GM21515 (cell line): ENCODE results near the gene ABCC3.

Experiments used
- ATAC-seq: cut with Tn5 transposase; IDR thresholded peaks from one replicate; pipeline ENCODE4 v1.9.1; 2021; ENCODE audit not compliant: unreplicated experiment

The ABCC3 gene

DNA sequence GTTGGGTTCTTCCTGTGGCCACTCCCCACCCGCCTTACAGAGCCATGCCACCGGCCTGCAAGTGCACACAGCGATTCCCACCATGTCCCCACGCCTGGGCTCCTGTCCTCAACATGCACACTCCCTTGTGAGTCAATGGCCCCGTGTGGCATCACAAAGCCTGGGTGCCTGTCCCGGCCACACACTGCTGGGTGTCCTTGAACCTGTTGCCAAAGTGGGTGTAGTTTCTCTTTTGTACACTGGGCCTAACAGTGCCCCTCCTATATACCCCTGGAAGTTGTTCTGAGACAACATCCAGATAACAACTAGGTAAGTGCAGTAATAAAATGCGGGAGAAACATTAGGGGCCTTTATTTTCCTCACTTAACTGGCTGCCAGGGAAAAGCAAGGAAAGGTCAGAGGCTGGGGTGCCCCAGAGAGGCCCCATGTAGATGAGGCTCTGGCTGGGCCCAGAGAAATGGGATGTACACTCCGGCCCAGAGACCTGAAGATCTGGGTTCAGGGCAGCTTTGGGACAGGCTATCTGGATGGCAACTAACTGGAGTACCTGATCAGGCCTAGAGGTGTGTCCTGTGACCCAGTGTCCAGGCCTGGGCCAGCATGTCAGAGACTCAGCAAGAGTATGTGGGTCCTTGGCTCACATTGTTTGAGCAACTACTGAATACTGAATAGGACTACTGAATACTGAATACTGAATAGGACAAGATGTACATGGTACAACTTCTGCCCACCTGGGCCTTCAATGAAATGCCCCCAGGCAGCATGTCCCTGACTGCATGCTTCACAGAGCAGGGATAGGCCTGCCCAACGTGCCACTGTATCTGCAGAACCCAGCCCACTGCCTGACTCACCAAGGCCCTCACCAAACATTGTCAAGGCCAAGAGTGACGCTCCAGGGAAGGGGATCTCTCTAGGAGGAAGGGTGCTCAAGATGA lies 8.3 kb downstream of the ABCC3 start:
- ATAC-seq, result no peak

DNA sequence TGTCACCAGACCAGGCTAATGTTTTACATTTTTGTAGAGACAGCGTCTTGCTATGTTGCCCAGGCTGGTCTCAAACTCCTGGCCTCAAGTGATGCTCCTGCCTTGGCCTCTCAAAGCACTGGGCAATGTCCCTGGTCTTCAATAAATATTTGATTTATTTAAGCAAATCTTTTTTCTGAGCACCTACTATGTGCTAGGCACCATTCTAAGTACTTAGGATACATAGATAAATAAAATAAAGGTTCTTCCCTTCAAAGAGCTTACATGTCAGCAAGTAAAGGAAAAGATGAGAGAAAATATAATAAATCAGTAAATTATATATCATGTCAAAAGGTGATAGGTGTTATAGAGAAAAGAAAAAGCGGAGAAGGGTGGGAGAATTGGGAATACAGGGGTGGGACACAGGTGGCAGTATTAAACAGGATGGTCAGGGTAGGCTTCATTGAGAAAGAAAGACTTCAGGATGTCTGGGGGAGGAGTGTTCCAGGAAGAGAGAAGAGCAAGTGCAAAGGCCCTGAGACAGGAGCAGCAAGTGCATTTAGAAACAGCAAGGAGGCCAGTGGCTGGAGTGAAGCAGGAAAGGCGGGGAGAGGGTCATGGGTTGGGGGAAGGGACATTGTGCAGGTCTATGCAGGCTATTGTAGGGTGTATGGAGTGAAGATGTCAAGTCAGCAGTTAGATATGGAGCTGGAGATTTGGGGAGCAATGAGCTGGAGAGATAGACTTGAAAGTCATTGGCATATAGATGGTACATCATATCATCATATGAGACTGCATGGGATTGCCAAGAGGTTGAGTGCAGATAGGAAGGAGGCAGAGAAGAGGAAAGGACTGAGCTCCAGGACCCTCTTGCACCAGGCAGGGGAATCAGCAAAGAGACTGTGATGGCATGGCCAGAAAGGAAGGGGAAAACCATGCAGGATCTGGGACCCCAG lies 11.3 kb downstream of the ABCC3 start:
- ATAC-seq, result no peak

DNA sequence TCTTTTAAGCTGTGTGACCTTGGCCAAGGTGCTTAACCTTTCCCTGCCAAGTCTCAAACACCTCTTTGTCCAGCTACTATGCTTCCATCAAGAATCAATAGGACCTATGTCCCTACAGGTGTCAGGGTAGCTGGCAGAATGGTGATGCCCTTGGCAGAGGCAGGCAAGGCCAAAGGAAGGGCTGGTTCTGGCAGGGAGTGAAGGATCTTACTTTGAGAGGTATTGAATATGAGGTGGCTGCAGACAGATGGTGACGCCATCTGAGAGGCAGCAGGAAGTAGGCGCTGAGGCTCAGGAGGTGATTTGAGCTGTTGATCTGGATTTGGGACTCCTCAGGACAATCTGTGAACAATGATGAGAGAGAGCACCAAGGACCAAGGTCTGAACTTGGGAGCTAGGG lies 12.5 kb downstream of the ABCC3 start:
- ATAC-seq, result no peak

DNA sequence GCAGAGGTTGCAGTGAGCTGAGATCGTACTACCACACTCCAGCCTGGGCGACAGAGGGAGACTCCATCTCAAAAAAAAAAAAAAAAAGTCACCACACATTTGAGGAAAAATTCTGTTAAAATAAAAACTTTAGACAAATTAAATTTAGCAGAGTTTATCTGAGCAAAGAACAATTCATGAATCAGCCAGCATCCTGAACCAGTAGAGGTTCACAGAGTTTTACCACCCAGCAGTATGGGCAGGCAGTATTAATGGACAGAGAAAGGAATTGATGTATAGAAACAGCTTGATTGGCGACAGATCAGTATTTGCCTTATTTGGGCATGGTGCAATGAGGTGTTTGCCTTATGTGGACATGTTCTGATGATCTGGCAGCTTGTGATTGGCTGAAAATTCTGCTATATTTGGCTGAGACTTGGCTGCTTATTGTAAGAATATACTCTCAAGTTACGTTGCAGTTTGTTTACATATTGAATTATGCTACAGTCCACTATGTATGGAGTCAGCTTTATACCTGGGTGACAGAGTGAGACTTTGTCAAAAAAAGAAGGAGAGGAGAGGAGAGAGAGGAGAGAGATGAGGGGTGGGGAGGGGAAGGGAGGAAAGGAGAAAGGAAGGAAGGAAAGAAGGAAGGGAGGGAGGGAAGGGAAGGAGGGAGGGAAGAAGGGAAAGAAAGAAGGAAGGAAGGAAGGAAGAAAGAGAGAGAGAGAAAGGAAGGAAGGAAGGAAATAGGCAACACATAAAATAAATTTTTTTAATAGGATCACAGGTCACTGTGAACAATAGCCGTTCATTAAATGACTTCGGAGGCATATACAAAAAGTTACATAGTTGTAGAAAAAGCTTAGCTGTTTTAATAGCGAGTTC lies 14.6 kb downstream of the ABCC3 start:
- ATAC-seq, result no peak

DNA sequence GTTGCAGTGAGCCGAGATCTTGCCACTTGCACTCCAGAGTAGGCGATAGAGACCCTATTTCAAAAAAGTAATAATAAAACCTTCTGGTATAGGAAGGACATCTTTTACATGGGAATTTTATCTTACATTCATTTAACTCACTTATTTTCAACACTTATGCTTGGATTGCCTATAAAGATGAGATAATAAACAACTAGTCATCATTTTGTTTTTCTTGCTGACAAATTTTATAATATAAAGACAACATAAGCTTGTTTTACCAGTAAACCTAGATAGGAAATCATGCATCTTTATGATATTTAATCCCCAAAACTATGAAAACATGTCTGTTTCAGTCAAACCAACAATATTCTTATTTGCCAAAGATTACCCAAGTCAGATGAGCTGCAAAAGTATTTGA lies 17.0 kb downstream of the ABCC3 start:
- ATAC-seq, result no peak

DNA sequence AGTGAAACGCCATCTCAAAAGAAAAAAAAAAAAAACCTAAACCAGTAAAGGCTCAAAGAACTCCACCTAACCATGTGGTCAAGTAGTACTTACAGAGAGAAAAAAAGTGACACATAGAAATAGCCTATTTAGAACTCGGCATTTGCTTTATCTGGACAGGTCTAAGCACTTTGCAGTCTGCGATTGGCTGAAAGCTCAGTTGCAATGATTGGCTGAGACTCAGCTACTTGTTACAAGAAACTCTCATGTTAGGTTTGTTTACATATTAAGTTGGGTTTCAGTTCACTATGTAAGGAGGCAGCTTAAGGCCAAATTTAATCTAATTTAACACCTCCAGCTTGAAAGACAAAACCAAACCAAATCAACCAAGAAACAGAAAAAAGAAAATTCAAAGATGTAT lies 19.1 kb downstream of the ABCC3 start:
- ATAC-seq, result no peak

DNA sequence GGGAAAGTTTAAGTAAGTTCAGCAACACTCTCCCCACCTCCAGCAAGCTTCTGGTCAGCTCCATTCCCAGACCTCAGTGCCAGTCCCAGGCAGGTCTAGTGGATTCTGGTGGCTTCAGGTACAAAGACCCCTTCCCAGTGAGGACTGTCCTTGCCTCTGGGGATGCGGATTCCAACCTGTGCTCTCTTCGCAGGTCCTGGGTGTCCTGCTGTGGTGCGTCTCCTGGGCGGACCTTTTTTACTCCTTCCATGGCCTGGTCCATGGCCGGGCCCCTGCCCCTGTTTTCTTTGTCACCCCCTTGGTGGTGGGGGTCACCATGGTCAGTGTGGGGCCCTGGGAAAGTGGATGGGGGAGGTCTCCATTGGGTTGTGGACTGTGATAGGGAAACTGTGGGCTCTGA lies 21.8 kb downstream of the ABCC3 start:
- ATAC-seq, result no peak

DNA sequence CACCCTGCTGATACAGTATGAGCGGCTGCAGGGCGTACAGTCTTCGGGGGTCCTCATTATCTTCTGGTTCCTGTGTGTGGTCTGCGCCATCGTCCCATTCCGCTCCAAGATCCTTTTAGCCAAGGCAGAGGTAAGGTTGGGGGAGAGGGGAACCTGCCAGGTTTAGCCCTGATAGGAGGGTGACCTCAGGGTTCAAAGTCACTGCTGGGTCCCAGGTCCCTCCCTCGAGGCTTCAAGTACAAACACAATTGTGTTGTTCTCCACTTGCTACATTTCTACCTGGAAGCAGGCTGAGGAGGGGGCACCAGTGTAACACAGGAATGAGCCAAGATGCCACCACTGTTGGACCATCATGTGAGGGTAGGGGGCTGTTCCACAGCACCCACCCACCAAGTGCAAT lies 22.4 kb downstream of the ABCC3 start:
- ATAC-seq, result no peak

DNA sequence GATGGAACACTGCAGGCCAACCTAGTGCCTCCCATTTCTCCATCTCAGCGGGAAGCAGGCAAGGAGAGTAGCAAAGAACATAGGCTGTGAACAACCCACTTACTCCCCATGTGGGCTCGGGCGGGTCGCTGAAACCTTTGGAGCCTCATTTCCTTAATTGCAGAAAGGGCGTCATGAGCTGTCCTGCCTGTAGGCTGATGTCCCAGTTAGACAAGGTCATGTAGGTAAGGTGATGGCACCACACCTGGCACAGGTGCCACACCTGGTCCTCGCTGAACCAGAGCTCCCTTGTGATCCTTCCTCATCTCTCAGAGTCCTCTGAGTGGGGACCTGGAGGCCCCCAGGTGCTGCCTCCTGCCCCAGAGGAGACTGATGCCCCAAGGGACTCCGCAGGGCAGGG lies 22.9 kb downstream of the ABCC3 start:
- no peak for ATAC-seq

DNA sequence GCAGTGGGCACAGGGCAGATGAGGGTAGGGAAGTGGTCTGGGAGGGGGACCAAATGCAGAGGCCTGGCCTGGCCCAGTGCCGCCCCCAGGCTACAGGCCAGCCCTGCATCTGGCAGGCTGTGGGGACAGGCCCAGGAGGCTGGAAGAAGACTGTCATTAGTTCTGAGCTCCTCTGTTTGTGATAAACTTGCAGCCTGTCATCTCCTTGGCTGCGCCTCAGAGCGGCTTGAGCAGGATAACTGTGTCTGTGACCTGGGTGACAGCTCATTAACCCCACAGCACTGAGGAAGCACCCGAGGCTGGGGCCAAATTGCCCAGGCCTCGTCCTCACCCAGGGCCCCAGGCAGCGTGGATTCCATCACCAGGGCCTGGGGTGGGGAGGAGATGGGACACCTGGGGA lies 23.9 kb downstream of the ABCC3 start:
- no peak for ATAC-seq

DNA sequence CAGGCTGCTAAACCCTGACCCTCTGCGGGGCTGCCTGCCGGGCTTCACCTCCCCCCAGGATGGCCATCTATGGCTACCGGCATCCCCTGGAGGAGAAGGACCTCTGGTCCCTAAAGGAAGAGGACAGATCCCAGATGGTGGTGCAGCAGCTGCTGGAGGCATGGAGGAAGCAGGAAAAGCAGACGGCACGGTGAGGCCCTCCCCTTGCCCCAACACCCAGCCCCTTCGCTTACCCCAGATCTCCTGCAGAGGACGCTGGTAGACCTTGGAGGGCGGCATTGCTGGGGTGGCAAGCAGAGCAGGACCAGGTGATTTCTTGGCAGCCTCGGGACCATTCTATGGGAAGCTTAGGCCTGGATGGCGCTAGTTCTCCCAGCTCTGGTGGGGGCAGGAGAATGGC lies 24.5 kb downstream of the ABCC3 start:
- no peak for ATAC-seq

DNA sequence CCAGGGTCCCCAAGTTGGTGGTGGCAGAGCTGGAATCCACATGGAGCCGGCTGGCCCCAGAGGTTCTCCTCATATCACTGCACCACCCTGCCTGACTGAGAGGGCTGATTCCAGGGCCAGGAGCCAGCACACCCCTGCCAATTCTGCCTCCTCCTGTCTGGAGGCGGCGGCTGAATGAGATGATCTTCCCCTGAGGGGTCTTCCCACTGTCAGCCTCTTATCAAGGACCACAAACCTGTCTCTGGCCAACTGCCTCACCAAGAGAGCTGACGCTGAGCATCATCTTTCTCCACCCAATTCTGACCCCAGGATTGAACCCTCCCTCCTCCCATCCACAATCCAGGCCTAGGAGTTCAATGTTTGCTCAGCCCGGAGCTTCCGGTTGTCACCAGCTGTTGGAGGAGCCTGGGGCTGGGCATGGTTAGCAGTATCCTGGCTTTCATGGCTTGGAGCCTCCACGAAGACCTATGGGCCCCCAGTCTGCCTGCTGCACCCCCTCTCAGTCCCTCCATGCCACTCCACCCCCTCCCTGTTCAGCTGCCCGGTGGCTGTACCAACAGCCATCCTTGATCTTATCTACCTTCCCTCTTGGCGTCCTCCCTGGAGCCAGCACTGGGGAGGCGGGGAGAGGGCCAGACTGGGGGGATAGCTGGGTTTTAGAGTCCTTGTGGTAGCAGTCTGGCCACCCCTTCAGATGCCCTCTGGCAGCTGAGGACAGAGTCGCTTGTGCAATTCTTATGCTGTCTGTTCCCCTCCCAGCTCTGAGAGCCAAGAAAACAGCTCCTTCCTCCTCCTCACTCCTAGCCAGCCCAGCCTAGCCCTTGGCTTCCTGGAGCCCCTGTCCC lies 25.6 kb downstream of the ABCC3 start:
- ATAC-seq, result no peak

DNA sequence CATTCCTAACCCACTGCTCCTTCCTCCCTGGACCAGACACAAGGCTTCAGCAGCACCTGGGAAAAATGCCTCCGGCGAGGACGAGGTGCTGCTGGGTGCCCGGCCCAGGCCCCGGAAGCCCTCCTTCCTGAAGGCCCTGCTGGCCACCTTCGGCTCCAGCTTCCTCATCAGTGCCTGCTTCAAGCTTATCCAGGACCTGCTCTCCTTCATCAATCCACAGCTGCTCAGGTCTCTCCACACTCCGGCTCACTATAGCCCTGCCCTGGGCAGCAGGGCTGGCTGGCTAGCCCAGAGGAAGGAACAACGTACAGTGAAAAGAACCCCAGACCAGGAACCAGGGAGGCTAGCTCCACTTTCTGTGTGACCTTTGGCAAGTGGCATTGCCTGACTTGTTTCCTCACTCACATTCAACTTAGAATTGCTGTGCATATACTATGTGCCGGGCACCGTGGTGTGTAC lies 26.2 kb downstream of the ABCC3 start:
- no peak for ATAC-seq

DNA sequence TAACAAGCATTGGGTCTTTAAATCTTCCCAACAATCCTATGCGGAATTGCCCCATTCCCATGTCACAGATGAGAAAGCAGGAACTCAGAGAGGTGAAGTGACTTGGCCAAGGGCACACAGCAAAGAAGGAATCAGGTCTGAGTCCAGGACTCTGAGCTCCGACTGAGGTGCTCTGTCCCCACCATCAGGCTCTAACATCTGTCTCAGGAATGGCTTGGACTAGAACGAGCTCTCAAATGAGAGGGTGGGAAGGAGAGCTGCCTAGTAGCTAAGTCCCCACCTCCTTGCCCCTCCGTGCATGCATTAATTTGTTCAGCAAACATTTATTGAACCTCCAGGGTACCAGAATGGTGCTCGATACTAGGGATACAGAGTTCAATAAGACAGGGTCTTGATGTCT lies 26.7 kb downstream of the ABCC3 start:
- no peak for ATAC-seq

DNA sequence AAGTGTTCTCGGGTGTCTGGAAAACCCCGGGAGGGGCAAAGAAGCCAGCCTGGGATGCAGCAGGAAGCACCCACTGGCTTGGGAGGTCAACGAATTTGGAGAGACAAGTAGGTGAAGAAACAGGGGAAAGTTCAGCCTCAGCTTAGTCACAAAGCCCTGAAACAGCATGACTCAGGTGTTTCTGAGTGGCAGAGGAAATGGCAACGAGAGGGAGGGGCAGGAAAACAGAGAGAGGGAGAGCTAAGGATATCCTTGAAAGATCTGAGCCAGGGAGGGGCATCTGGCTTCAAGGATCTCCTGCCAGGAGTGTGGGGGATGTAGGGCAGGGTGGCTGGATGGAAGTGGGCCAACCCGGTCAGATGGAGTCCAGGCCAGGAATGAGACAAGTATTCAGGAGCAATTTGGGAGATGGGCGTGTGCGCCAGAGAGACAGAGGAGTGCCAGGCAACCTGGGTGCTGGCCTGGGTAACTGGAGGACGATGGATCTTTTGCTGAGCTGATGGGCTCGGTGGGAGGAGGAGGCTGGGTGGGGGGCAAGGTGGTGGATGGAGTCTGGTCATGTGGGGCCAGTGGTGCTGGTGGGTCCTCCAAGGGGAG lies 27.2 kb downstream of the ABCC3 start:
- ATAC-seq, result no peak

DNA sequence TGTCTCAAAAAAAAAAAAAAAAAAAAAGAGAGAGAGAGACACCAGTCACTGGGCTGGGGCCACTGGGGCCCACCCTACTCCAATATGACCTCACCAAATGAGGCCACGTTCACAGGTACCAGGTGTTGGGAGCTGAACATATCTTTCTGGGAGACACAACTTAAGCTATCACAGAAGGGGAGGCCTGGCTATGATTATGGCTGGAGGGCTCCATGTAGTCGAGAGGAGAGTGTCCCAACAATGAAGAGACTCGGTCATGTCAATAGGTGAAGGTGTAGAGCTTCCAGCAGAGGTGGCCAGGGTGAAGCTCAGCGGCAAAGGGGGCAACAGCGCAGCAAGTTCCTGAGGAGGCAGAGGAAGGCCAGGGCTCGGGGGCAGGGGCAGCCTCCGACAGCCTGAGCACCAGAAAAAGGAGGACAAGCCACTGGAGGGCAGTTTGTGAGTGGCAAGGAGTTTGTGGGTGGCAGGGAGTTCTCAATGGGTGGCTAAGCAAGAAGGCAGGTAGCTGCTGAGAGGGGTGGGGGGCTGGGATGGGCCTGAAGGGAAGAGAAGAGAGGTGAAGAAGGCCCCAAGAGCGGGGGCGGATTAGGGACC lies 28.0 kb downstream of the ABCC3 start:
- ATAC-seq, result no peak

DNA sequence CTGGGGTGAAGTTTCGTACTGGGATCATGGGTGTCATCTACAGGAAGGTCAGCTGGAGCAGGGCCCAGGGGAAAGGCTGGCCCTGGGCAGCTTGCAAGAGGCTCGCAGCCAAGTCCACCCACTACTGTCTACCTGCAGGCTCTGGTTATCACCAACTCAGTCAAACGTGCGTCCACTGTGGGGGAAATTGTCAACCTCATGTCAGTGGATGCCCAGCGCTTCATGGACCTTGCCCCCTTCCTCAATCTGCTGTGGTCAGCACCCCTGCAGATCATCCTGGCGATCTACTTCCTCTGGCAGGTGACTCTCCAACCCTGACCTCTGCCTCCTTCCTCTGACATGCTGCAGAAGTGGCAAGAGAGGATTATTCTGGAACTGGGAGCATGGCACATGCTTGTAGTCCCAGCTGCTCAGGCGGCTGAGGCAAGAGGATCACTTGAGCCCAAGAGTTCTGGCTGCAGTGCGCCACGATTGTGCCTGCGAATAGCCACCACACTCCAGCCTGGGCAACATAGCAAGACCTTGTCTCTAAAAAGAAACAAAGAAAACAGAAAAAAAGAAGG lies 29.2 kb downstream of the ABCC3 start:
- ATAC-seq, result no peak

DNA sequence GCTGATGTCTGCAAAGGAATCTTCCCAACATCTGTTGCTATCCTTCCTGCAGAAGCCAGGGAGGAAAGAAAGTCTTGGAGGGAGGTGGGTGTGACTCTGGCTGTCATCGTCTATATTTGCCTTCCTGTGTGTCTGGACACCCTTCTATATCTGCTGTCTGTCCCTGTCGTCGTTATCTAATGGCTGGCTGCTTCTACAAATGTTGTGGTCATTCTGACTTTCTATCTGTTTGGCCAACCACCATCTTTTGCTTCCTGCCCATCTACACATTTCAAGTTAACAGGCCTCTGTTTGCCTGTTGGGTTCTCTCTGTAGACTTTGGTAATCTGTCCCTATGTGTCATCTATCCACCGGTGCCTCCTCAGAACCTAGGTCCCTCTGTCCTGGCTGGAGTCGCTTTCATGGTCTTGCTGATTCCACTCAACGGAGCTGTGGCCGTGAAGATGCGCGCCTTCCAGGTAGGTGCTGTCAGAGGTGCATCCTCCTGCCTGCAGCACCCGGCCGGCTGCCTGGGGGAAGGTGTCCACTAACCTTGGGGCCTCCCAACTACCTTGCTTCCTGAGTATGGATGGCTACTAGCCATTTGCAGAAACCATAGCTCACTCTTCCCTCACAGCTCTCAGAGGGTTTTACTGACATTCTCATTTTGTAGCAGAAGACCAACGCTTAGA lies 30.2 kb downstream of the ABCC3 start:
- ATAC-seq, result no peak
